Keratinocyte (primary cell): ENCODE results near the gene MAN2B1. TPM values are rescaled to one million over a fixed set of nuclear protein-coding genes. Genes with fewer than 3 reads are reported as not detected.

Experiments
- DNase-seq: peaks from one replicate; pipeline ENCODE4 v3.0.0-alpha.2; 2011; ENCODE audit warnings: low read depth, missing footprints, low spot score
- FAIRE-seq: peaks from 2 replicates; lab custom pipeline; 2011; peaks lifted over from hg19 to GRCh38; lab: Jason Lieb, UNC
- H2AFZ ChIP-seq: 2 replicates; pipeline ENCODE4 v1.6.0; 2012; ENCODE audit warnings: low read length, control low read depth, inconsistent platforms; ENCODE audit not compliant: control insufficient read depth
- H3K27ac ChIP-seq: 2 replicates; pipeline ENCODE4 v1.5.1; 2011; ENCODE audit warnings: low read length; ENCODE audit not compliant: control insufficient read depth, insufficient read depth
- H3K27me3 ChIP-seq: 3 replicates; pipeline ENCODE4 v1.6.0; 2011; ENCODE audit warnings: low read length; ENCODE audit not compliant: control insufficient read depth, insufficient read depth; ENCODE audit errors: extremely low read depth
- H3K36me3 ChIP-seq, 2 experiments: 2 replicates in 1 of 2; 3 replicates in 1 of 2; pipeline ENCODE4 v1.5.1; 2011; ENCODE audit warnings: low read length in 2 of 2, mild to moderate bottlenecking in 1 of 2; ENCODE audit not compliant: control insufficient read depth in 2 of 2, insufficient read depth in 2 of 2; ENCODE audit errors: extremely low read depth in 1 of 2
- H3K4me1 ChIP-seq: 3 replicates; pipeline ENCODE4 v1.5.1; 2011; ENCODE audit warnings: low read length; ENCODE audit not compliant: control insufficient read depth, insufficient read depth; ENCODE audit errors: extremely low read depth
- H3K4me2 ChIP-seq: 3 replicates; pipeline ENCODE4 v1.6.0; 2011; ENCODE audit warnings: low read depth, low read length; ENCODE audit not compliant: control insufficient read depth, insufficient read depth; ENCODE audit errors: extremely low read depth
- H3K4me3 ChIP-seq, 3 experiments: fragments of 200-600 bp in 1 of 3; sonication (generic) in 1 of 3; 2 replicates in 2 of 3; 3 replicates in 1 of 3; pipeline ENCODE4 v1.5.1; 2011 to 2016; ENCODE audit warnings: low read length in 3 of 3, mild to moderate bottlenecking in 3 of 3, control low read depth in 2 of 3, inconsistent platforms in 1 of 3, low read depth in 1 of 3, mixed read lengths in 1 of 3, mixed run types in 1 of 3, moderate library complexity in 1 of 3; ENCODE audit not compliant: control insufficient read depth in 2 of 3, insufficient read depth in 2 of 3; ENCODE audit errors: extremely low read depth in 1 of 3
- H3K79me2 ChIP-seq: 2 replicates; pipeline ENCODE4 v1.6.0; 2012; ENCODE audit warnings: low read length; ENCODE audit not compliant: control insufficient read depth, insufficient read depth
- H3K9ac ChIP-seq: 3 replicates; pipeline ENCODE4 v1.6.0; 2011; ENCODE audit warnings: low read length; ENCODE audit not compliant: control insufficient read depth, insufficient read depth; ENCODE audit errors: extremely low read depth
- H3K9me1 ChIP-seq: 3 replicates; pipeline ENCODE4 v1.6.0; 2011; ENCODE audit warnings: low read length; ENCODE audit not compliant: control insufficient read depth, insufficient read depth; ENCODE audit errors: extremely low read depth
- H3K9me3 ChIP-seq: 2 replicates; pipeline ENCODE4 v1.5.1; 2012; ENCODE audit warnings: low read depth, low read length; ENCODE audit not compliant: control insufficient read depth
- H4K20me1 ChIP-seq: 3 replicates; pipeline ENCODE4 v1.6.0; 2011; ENCODE audit warnings: low read length; ENCODE audit not compliant: control insufficient read depth, insufficient read depth; ENCODE audit errors: extremely low read depth
- EZH2 ChIP-seq: IDR thresholded peaks from one replicate; pipeline ENCODE4 v1.6.1; 2012; ENCODE audit warnings: inconsistent platforms, mild to moderate bottlenecking, low read length, moderate library complexity
- dilution Hi-C: fragments of 300-500 bp; cut with MboI; formaldehyde crosslinking; loops from one replicate; pipeline ENCODE4 v1.7.0; 2020; ENCODE audit warnings: low sequenced_read_pairs; ENCODE audit not compliant: extremely low pct_ligation_motif_present
- polyA plus RNA-seq, 5 experiments: library from polyadenylated mRNA; depleted of rRNA in 3 of 5; stranded (reverse) in 3 of 5; stranded (forward) in 1 of 5; unstranded in 1 of 5; fragments of >200 nt; gene quantifications; 1 replicate in 1 of 5; 2 replicates in 3 of 5; 3 replicates in 1 of 5; pipeline versions ENCODE4 v1.2.1 to v1.2.3, GENCODE V29; 2011 to 2012; ENCODE audit warnings: missing spikeins in 2 of 5, low read depth in 1 of 5, low replicate concordance in 1 of 5
- TF ChIP-seq, protein P1 (sequence below), 3 experiments: IDR thresholded peaks in 1 of 3; conservative IDR thresholded peaks in 1 of 3; optimal IDR thresholded peaks in 1 of 3; 2 replicates in 2 of 3; 3 replicates in 1 of 3; pipeline versions ENCODE3 to v1.5.1; 2011; ENCODE audit warnings: low read length in 3 of 3, mild to moderate bottlenecking in 3 of 3, moderate library complexity in 2 of 3, control low read depth in 1 of 3, inconsistent platforms in 1 of 3; ENCODE audit not compliant: insufficient read depth in 2 of 3; ENCODE audit errors: extremely low read depth in 1 of 3

MAN2B1 gene
- polyA plus RNA-seq, 1 donor (not counting 4 experiments of a cell fraction or from before 2014, with no cell fraction given) = 17.0 TPM

DNA sequence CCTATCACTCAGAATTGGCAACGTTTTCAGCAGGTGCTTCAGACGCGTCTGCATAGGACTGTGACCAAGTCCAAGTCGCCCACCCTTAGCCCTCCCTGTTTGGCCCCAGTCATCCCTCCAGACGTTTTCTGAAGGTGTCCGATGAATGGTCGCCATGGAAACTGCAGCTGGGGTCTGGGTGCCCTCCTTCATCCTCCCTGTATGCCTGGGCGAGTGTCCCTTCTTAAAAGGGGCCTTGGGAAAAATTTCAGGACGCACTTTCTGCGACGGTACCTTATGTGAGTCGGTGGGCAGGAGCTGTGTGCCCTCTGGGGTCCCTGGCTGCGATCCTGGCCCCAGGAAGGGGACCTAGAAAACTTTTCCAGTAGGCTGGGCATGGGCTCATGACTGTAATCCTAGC lies 25.1 kb downstream of the MAN2B1 start:
- Histone ChIP-seq H3K4me1 (peaks cover 4% of the 10 kb centered on the region), H3K36me3 (no peaks in the 10 kb centered on the region), H3K9me1 (no peaks in the 10 kb centered on the region), H4K20me1 (no peaks in the 10 kb centered on the region), H3K27me3 (no peaks in the 10 kb centered on the region), H3K79me2 (no peaks in the 10 kb centered on the region), H3K27ac (no peak overlapping the region), H3K4me3 (no peak overlapping the region), H3K9ac (no peak overlapping the region), H3K9me3 (no peaks in the 10 kb centered on the region), H3K4me2 (no peak overlapping the region), H2AFZ (no peak overlapping the region)
- TF ChIP-seq, protein P1, sequence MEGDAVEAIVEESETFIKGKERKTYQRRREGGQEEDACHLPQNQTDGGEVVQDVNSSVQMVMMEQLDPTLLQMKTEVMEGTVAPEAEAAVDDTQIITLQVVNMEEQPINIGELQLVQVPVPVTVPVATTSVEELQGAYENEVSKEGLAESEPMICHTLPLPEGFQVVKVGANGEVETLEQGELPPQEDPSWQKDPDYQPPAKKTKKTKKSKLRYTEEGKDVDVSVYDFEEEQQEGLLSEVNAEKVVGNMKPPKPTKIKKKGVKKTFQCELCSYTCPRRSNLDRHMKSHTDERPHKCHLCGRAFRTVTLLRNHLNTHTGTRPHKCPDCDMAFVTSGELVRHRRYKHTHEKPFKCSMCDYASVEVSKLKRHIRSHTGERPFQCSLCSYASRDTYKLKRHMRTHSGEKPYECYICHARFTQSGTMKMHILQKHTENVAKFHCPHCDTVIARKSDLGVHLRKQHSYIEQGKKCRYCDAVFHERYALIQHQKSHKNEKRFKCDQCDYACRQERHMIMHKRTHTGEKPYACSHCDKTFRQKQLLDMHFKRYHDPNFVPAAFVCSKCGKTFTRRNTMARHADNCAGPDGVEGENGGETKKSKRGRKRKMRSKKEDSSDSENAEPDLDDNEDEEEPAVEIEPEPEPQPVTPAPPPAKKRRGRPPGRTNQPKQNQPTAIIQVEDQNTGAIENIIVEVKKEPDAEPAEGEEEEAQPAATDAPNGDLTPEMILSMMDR (optimal IDR thresholded peaks at IDR 0.05 in 1 of 3, IDR thresholded peaks at IDR 0.05 in 1 of 3, conservative IDR thresholded peaks at IDR 0.05 in 1 of 3; ENCODE audit: extremely low read depth in 1 of 3, insufficient read depth in 2 of 3, low read length in 3 of 3) = no peak
- TF ChIP-seq EZH2 = no peak
- no peak for FAIRE-seq
- DNase-seq = no peak
- dilution Hi-C loops = no loop called here

- peak overlapping the region in 1 of 3 experiments; percentile 12 for H3K4me3 ChIP-seq
- H3K4me2 ChIP-seq = peak overlapping the region; percentile 62
- FAIRE-seq (peak; percentile 66), DNase-seq (peak; percentile 15)
- TF ChIP-seq, protein P1 (optimal IDR thresholded peaks at IDR 0.05 in 1 of 3, IDR thresholded peaks at IDR 0.05 in 1 of 3, conservative IDR thresholded peaks at IDR 0.05 in 1 of 3; ENCODE audit: extremely low read depth in 1 of 3, insufficient read depth in 2 of 3, low read length in 3 of 3) = peak; percentile 80 to 96 (median 90)
- no peak for TF ChIP-seq EZH2
- H3K27ac ChIP-seq = no peak overlapping the region
- no peaks in the 10 kb centered on the region for H3K36me3 ChIP-seq
- H2AFZ ChIP-seq = peak overlapping the region; percentile 89
- peaks cover 4% of the 10 kb centered on the region for H3K4me1 ChIP-seq
- no peaks in the 10 kb centered on the region for H3K79me2 ChIP-seq
- H3K27me3 ChIP-seq = no peaks in the 10 kb centered on the region
- dilution Hi-C loops = no loop called here
- no peak overlapping the region for H3K9ac ChIP-seq
- H3K9me3 ChIP-seq = no peaks in the 10 kb centered on the region
- no peaks in the 10 kb centered on the region for H4K20me1 ChIP-seq
- no peaks in the 10 kb centered on the region for H3K9me1 ChIP-seq
These were observed 26.5 kb downstream of the MAN2B1 start for GRCh38 chr19:12639901-12640613.
